Esophagus squamous epithelium (tissue), 5 donors: ENCODE measurements around the gene FAM3B. TPM values are rescaled to one million over a fixed set of nuclear protein-coding genes. Genes with fewer than 3 reads are reported as not detected.

Experiments
- DNase-seq: peaks from one replicate; lab custom pipeline; 2025; lab: John Stamatoyannopoulos, UW
- H3K27ac ChIP-seq, 4 donors: fragments of 200-600 bp; sonication (generic); one replicate each; pipeline ENCODE4 v1.5.1; 2016 to 2019; ENCODE audit warnings: mild to moderate bottlenecking in 1 of 4
- H3K27me3 ChIP-seq, 4 donors: fragments of 200-600 bp; sonication (generic); 1 replicate in 3 of 4; 2 replicates in 1 of 4; pipeline versions ENCODE4 v1.5.1 to v1.6.0; 2017 to 2021; ENCODE audit warnings: antibody characterized with exemption in 1 of 4
- H3K36me3 ChIP-seq, 3 donors: fragments of 200-600 bp; sonication (generic); one replicate each; pipeline ENCODE4 v1.5.1; 2016 to 2019
- H3K4me1 ChIP-seq, 3 donors: fragments of 200-600 bp; sonication (generic); one replicate each; pipeline ENCODE4 v1.5.1; 2017 to 2019
- H3K4me3 ChIP-seq, 4 donors: fragments of 200-600 bp; sonication (generic); 1 replicate in 3 of 4; 2 replicates in 1 of 4; pipeline ENCODE4 v1.5.1; 2016 to 2019; ENCODE audit warnings: mild to moderate bottlenecking in 2 of 4, moderate library complexity in 1 of 4
- H3K9me3 ChIP-seq, 3 donors: fragments of 200-600 bp; sonication (generic); one replicate each; pipeline ENCODE4 v1.5.1; 2016 to 2019
- POLR2A ChIP-seq, 4 donors: fragments of 450-650 bp; IDR thresholded peaks; one replicate each; pipeline ENCODE4 v1.6.1; 2017; ENCODE audit warnings: antibody characterized with exemption in 4 of 4, mild to moderate bottlenecking in 4 of 4, moderate library complexity in 3 of 4
- WGBS, 2 donors: methylation state at CpG; one replicate each; pipeline ENCODE4 v1.1.5; 2018; 5-methylcytosine and 5-hydroxymethylcytosine counted together
- intact Hi-C: fragments of 100-400 bp; cut with DNase I; formaldehyde crosslinking; loops from one replicate; pipeline ENCODE4 v1.15.0; 2022
- total RNA-seq, 4 donors: library from RNA; depleted of rRNA; stranded (reverse); fragments of >200 nt; gene quantifications; one replicate each; pipeline ENCODE4 v1.1.0, GENCODE V29; 2016
- TF ChIP-seq, protein P1 (sequence below), 6 experiments: fragments of 450-650 bp in 4 of 6; fragments of 200-600 bp in 2 of 6; sonication (generic) in 2 of 6; IDR thresholded peaks; one replicate each; pipeline ENCODE4 v1.5.1; 2016 to 2019; ENCODE audit warnings: antibody characterized with exemption in 6 of 6, mild to moderate bottlenecking in 4 of 6, moderate library complexity in 4 of 6
- donor health status: DM: yes; HTN: yes; CAD: no.

FAM3B gene
- total RNA-seq, 4 donors from 2014 or later: 14.8 to 83.8 (median 38.6) TPM

DNA sequence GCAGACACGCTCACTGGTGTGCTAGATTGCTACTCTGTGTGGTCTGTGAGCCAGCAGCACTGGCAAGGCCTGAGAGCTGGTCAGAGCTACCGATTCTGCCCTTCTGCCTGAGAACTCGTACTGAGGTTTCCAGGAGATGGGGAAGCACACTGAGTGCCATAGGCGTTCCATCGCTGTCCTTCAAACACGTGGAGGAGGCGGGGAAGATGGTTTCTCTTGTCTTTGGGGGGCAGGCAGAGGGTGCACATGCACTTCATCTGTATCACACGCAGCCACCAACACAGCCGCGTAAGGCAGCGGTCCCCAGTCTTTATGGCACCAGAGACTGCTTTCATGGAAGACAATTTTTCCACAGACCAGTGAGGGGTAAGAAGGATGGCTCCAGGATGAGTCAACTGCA, 85.6 kb downstream of the FAM3B start:
- WGBS, 2 donors: 93 to 97% methylated on average over 5 to 10 of the region's 11 CpGs
- Histone ChIP-seq H3K4me3 (no peak overlapping the region), H3K9me3 (no peaks in the 10 kb centered on the region), H3K27ac (no peak overlapping the region), H3K27me3 (no peaks in the 10 kb centered on the region), H3K36me3 (peaks cover 0 to 94% (median 0%) of the 10 kb centered on the region in 3 donors), H3K4me1 (peaks cover 4 to 9% (median 5%) of the 10 kb centered on the region in 3 donors)
- TF ChIP-seq, protein P1, sequence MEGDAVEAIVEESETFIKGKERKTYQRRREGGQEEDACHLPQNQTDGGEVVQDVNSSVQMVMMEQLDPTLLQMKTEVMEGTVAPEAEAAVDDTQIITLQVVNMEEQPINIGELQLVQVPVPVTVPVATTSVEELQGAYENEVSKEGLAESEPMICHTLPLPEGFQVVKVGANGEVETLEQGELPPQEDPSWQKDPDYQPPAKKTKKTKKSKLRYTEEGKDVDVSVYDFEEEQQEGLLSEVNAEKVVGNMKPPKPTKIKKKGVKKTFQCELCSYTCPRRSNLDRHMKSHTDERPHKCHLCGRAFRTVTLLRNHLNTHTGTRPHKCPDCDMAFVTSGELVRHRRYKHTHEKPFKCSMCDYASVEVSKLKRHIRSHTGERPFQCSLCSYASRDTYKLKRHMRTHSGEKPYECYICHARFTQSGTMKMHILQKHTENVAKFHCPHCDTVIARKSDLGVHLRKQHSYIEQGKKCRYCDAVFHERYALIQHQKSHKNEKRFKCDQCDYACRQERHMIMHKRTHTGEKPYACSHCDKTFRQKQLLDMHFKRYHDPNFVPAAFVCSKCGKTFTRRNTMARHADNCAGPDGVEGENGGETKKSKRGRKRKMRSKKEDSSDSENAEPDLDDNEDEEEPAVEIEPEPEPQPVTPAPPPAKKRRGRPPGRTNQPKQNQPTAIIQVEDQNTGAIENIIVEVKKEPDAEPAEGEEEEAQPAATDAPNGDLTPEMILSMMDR (IDR thresholded peaks at IDR 0.05): no peak
- no peak for TF ChIP-seq POLR2A (IDR thresholded peaks at IDR 0.05)
- no peak for DNase-seq
- intact Hi-C loops: no loop called here

GRCh38 chr21:41402796-41403195, 86.2 kb downstream of the FAM3B start:
- Histone ChIP-seq H3K36me3 (peaks cover 0 to 94% (median 0%) of the 10 kb centered on the region in 3 donors), H3K9me3 (no peaks in the 10 kb centered on the region), H3K4me3 (no peak overlapping the region), H3K4me1 (peaks cover 0 to 3% (median 0%) of the 10 kb centered on the region in 3 donors), H3K27me3 (no peaks in the 10 kb centered on the region), H3K27ac (no peak overlapping the region)
- intact Hi-C loops: no loop called here
- TF ChIP-seq, protein P1 (IDR thresholded peaks at IDR 0.05): no peak
- no peak for TF ChIP-seq POLR2A (IDR thresholded peaks at IDR 0.05)
- WGBS, 2 donors: 89 to 91% methylated on average over 4 to 10 of the region's 10 CpGs
- DNase-seq: no peak

DNA sequence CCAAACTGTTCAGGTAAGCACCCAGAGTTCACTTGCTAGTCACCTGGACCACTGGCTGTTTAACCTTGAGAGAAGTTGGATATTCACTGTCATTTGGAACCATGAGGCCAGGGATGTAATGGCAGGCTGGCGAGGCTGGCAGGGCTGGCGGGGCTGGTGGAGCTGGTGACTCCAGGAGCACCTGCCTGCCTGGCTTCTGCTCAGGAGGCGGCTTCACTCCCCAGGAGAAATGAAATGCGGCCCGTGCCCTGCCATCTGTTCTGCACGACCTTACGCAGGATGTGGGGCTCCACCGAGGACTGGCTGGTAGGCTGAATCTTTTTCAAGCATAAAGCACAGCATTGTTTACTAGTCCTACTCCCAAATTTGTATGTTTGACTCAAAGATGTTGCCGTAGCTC, 86.7 kb downstream of the FAM3B start:
- 67 to 86% methylated on average over 1 to 7 of the region's 9 CpGs for WGBS, 2 donors
- no peak for DNase-seq
- Histone ChIP-seq H3K27ac (no peak overlapping the region), H3K9me3 (no peaks in the 10 kb centered on the region), H3K36me3 (peaks cover 0 to 97% (median 0%) of the 10 kb centered on the region in 3 donors), H3K4me3 (no peak overlapping the region), H3K4me1 (peaks cover 0 to 2% (median 0%) of the 10 kb centered on the region in 3 donors), H3K27me3 (no peaks in the 10 kb centered on the region)
- no peak for TF ChIP-seq POLR2A (IDR thresholded peaks at IDR 0.05)
- TF ChIP-seq, protein P1 (IDR thresholded peaks at IDR 0.05): no peak
- intact Hi-C loops: no loop called here

GRCh38 chr21:41403966-41404365, 87.4 kb downstream of the FAM3B start:
- no peak for TF ChIP-seq POLR2A (IDR thresholded peaks at IDR 0.05)
- Histone ChIP-seq H3K9me3 (no peaks in the 10 kb centered on the region), H3K27ac (no peak overlapping the region), H3K4me3 (no peak overlapping the region), H3K4me1 (peaks cover 0 to 8% (median 0%) of the 10 kb centered on the region in 3 donors), H3K36me3 (peaks cover 0 to 95% (median 0%) of the 10 kb centered on the region in 3 donors), H3K27me3 (no peaks in the 10 kb centered on the region)
- 88 to 96% methylated on average over 3 to 7 of the region's 10 CpGs for WGBS, 2 donors
- intact Hi-C loops: no loop called here
- no peak for DNase-seq

DNA sequence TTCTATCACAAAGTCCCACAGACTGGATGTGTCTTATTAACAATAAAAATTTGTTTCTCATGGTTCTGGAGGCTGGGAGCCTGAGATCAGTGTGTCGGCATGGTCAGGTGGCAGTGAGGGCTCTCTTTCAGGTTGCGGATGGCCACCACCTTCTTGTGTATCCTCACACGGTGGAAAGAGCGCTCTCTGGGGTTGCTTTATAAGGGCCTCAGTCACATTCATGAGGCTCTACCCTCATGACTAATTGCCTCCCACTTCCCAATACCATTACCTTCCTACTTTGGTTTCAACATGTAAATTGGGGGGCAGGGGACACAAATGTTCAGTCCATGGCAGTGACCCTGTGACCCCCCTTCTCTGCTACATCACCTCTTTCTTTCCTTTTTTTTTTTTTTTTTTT, 88.7 kb downstream of the FAM3B start:
- intact Hi-C loops: no loop called here
- 95 to 98% methylated on average over 4 of the region's 4 CpGs for WGBS, 2 donors
- Histone ChIP-seq H3K4me1 (peaks cover 0 to 19% (median 0%) of the 10 kb centered on the region in 3 donors), H3K36me3 (peaks cover 0 to 91% (median 0%) of the 10 kb centered on the region in 3 donors), H3K4me3 (no peak overlapping the region), H3K27me3 (no peaks in the 10 kb centered on the region), H3K27ac (no peak overlapping the region), H3K9me3 (no peaks in the 10 kb centered on the region)
- TF ChIP-seq, protein P1 (IDR thresholded peaks at IDR 0.05): no peak
- TF ChIP-seq POLR2A (IDR thresholded peaks at IDR 0.05): no peak
- no peak for DNase-seq

- 73 to 77% methylated on average over 6 of the region's 6 CpGs for WGBS, 2 donors
- Histone ChIP-seq H3K4me1 (peaks cover 0 to 29% (median 6%) of the 10 kb centered on the region in 3 donors), H3K27ac (no peak overlapping the region), H3K27me3 (no peaks in the 10 kb centered on the region), H3K9me3 (no peaks in the 10 kb centered on the region), H3K36me3 (peaks cover 0 to 81% (median 0%) of the 10 kb centered on the region in 3 donors), H3K4me3 (no peak overlapping the region)
- DNase-seq: no peak
- no peak for TF ChIP-seq POLR2A (IDR thresholded peaks at IDR 0.05)
- TF ChIP-seq, protein P1 (IDR thresholded peaks at IDR 0.05): no peak
- intact Hi-C loops: no loop called here
Measured at GRCh38 chr21:41406340-41406739, 89.7 kb downstream of the FAM3B start.
